PC-9 (cell line): ENCODE measurements around the gene NRARP. TPM values are rescaled to one million over a fixed set of nuclear protein-coding genes. Genes with fewer than 3 reads are reported as not detected.

ENCODE experiments used
- BruUV-seq: library from RNA; stranded (reverse); fragments of 400-500 nt; replicated peaks from 2 replicates; lab custom pipeline; 2021; lab: Mats Ljungman, UMichigan
- CTCF ChIA-PET: fragments of 300-600 bp; sonication (Branson Sonifier 250); formaldehyde crosslinking; loops from one replicate; lab custom pipeline; 2022; ENCODE audit warnings: antibody characterized with exemption; lab: Charles Lee
- POLR2A ChIA-PET: fragments of 300-600 bp; sonication (Branson Sonifier 250); formaldehyde crosslinking; loops from one replicate; lab custom pipeline; 2022; ENCODE audit warnings: antibody characterized with exemption; ENCODE audit not compliant: unreplicated experiment; lab: Charles Lee
- DNase-seq, 2 experiments: peaks; one replicate each; pipeline versions ENCODE4 v3.0.0 to v3.0.0-alpha.2; 2015 to 2022; ENCODE audit warnings: mixed read lengths in 1 of 2
- H2AFZ ChIP-seq: fragments of 200-600 bp; sonication (generic); 2 replicates; pipeline ENCODE4 v1.8.1; 2017; ENCODE audit warnings: antibody characterized with exemption
- H3F3A ChIP-seq: fragments of 200-600 bp; sonication (generic); 2 replicates; pipeline ENCODE4 v1.8.1; 2017; ENCODE audit warnings: antibody characterized with exemption, mild to moderate bottlenecking, low read depth; ENCODE audit not compliant: insufficient read depth
- H3K27ac ChIP-seq: fragments of 200-600 bp; sonication (generic); 2 replicates; pipeline ENCODE4 v1.6.1; 2016; ENCODE audit warnings: mixed run types
- H3K27me3 ChIP-seq: fragments of 200-600 bp; sonication (generic); 2 replicates; pipeline ENCODE4 v1.6.1; 2016; ENCODE audit warnings: low read depth, mixed run types; ENCODE audit not compliant: insufficient read depth
- H3K36me3 ChIP-seq: fragments of 200-600 bp; sonication (generic); 2 replicates; pipeline ENCODE4 v1.6.1; 2016; ENCODE audit warnings: low read depth, mixed run types
- H3K4me1 ChIP-seq: fragments of 200-600 bp; sonication (generic); replicated peaks from 2 replicates; pipeline ENCODE4 v1.6.1; 2016; ENCODE audit warnings: mixed run types; ENCODE audit not compliant: insufficient read depth
- H3K4me2 ChIP-seq: fragments of 200-600 bp; sonication (generic); 2 replicates; pipeline ENCODE4 v1.6.1; 2017; ENCODE audit warnings: mixed run types
- H3K4me3 ChIP-seq: fragments of 200-600 bp; sonication (generic); 2 replicates; pipeline ENCODE4 v1.6.1; 2016; ENCODE audit warnings: mixed run types
- H3K79me2 ChIP-seq: fragments of 200-600 bp; sonication (generic); 2 replicates; pipeline ENCODE4 v1.6.1; 2017; ENCODE audit warnings: low read depth, mixed run types
- H3K9me2 ChIP-seq: fragments of 200-600 bp; sonication (generic); 2 replicates; pipeline ENCODE4 v1.8.1; 2017; ENCODE audit warnings: mild to moderate bottlenecking; ENCODE audit not compliant: insufficient read depth
- H3K9me3 ChIP-seq: fragments of 200-600 bp; sonication (generic); 2 replicates; pipeline ENCODE4 v1.8.1; 2016; ENCODE audit warnings: low read depth; ENCODE audit not compliant: insufficient read depth
- H4K20me1 ChIP-seq: fragments of 200-600 bp; sonication (generic); 2 replicates; pipeline ENCODE4 v1.8.1; 2017; ENCODE audit not compliant: insufficient read depth
- EZH2 ChIP-seq: fragments of 200-600 bp; sonication (generic); IDR thresholded peaks from 2 replicates; pipeline ENCODE4 v1.8.0; 2017; ENCODE audit warnings: antibody characterized with exemption, low read depth
- intact Hi-C: fragments of 100-400 bp; cut with micrococcal nuclease; formaldehyde crosslinking; loops from one replicate; pipeline ENCODE4 v1.10.0; 2022; ENCODE audit not compliant: unreplicated experiment
- total RNA-seq: library from RNA; stranded (reverse); gene quantifications from 2 replicates; pipeline ENCODE4 v1.2.3, GENCODE V29; 2021
- TF ChIP-seq, protein P1 (sequence below): fragments of 200-600 bp; sonication (generic); conservative IDR thresholded peaks from 2 replicates; pipeline ENCODE4 v1.6.1; 2017; ENCODE audit warnings: mixed run types, antibody characterized with exemption, mild to moderate bottlenecking, moderate library complexity

NRARP gene
- total RNA-seq, 1 experiment from 2014 or later: 20.6 TPM

DNA sequence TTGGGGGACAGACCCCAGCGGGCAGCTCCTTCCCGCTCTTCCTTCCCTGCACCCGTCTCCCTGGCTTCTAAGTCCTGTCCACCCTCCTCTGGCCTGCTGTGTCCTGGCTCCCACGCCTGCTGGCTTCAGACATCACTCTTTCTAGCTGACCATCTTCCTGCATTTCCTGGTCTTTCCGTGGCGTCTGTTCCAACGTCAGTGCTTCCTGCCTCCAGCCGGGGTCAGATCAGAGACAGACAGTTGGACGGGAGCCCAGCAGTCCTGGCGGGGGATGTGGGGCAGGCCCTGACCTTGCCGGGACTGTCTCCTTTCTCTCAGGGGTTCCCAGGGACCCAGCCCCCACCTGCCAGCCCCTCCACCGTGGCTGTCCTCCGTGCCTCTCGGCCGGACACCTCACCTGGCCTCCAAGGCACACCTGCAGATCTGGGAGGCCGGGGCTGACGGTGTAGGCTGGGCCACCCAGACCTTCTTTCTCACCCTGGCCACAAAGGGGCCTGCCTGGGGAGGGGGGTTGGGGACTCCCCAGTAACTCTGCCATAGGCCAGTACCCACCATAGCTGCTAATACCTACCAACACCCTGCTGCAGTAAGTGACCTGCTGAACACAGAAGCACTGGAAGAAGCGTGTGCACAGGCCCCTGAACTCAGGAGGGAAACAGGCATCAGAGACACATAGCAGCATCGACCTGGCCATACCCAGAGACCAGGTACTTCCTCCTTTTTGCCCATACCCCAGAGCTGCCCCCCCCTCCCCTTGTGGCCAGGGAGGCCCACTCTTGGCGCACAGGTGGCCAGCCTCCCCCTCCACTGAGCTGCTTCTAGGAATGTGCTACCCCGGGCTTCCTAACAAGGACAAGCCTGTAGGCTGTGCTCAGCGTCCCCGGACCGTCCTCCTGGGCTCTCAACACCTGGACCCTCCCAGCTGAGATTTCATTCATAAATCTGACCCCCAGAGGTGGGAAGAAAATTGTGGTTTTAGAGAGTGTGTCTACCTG lies 5.1 kb downstream of the NRARP start:
- DNase-seq: no peak
- H4K20me1 ChIP-seq: peaks cover 14% of the 10 kb centered on the region
- no peak overlapping the region for H3K4me2 ChIP-seq
- no peaks in the 10 kb centered on the region for H3K9me3 ChIP-seq
- no peaks in the 10 kb centered on the region for H3K36me3 ChIP-seq
- no peak for TF ChIP-seq EZH2
- TF ChIP-seq, protein P1, sequence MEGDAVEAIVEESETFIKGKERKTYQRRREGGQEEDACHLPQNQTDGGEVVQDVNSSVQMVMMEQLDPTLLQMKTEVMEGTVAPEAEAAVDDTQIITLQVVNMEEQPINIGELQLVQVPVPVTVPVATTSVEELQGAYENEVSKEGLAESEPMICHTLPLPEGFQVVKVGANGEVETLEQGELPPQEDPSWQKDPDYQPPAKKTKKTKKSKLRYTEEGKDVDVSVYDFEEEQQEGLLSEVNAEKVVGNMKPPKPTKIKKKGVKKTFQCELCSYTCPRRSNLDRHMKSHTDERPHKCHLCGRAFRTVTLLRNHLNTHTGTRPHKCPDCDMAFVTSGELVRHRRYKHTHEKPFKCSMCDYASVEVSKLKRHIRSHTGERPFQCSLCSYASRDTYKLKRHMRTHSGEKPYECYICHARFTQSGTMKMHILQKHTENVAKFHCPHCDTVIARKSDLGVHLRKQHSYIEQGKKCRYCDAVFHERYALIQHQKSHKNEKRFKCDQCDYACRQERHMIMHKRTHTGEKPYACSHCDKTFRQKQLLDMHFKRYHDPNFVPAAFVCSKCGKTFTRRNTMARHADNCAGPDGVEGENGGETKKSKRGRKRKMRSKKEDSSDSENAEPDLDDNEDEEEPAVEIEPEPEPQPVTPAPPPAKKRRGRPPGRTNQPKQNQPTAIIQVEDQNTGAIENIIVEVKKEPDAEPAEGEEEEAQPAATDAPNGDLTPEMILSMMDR: no peak
- peaks cover 40% of the 10 kb centered on the region for H3F3A ChIP-seq
- H3K79me2 ChIP-seq: peaks cover 22% of the 10 kb centered on the region
- no peak overlapping the region for H3K4me3 ChIP-seq
- peaks cover 11% of the 10 kb centered on the region for H3K4me1 ChIP-seq
- intact Hi-C loops: no loop called here
- H2AFZ ChIP-seq: no peak overlapping the region
- no peaks in the 10 kb centered on the region for H3K9me2 ChIP-seq
- ChIA-PET CTCF (no interaction called here), POLR2A (no interaction called here)
- no peaks in the 10 kb centered on the region for H3K27me3 ChIP-seq
- no peak overlapping the region for H3K27ac ChIP-seq
- no TSS peak for BruUV-seq

DNA sequence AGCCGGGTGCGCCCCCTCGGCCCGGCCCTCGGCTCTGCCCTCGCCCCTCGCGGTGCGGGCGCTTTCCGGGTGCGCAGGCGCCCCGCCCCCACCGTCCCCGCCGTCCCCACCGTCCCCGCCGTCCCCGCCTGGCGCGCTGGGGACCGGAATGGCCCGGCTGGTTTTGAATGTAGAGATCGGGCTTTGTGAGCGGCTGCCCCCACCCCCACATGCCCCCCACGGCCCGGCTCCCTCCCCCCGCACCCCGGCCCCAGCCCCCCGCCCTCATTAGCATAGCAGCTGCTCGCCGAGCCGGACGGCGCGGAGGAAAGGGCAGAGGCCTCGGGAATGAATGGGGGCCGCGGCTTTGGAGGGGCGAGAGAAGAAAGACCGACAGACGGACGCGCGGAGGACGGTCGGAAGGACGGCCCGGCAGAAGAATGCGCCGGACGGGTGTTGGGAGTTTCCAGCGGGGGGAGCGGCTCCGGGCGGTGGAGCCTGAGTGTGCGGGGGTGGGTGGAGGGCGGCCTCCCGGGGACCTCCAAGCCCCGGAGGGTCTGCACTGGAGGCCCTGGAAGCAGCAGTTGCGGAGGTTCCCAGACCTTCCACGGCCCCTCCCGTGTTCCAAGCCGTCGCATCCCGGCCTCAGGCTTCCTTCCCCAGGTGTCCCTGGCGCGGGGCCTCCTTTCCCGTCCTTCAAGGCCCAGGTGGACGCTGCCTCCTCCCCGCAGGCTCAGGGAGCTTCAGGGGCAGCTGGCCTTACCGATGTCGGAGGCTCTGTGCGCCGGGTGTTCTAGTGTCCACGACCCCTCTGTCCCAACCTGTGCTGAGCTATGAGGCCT lies 6.0 kb downstream of the NRARP start:
- TF ChIP-seq, protein P1: no peak
- TF ChIP-seq EZH2: no peak
- H3K4me3 ChIP-seq: peak overlapping the region; percentile 35; the same call in 1 of the 2 replicates
- no peak overlapping the region for H3K27ac ChIP-seq
- H3K9me3 ChIP-seq: no peaks in the 10 kb centered on the region
- H3F3A ChIP-seq: peaks cover 36% of the 10 kb centered on the region
- ChIA-PET POLR2A (no interaction called here), CTCF (no interaction called here)
- no TSS peak for BruUV-seq
- no peaks in the 10 kb centered on the region for H3K9me2 ChIP-seq
- no peaks in the 10 kb centered on the region for H3K36me3 ChIP-seq
- H4K20me1 ChIP-seq: peaks cover 14% of the 10 kb centered on the region
- peaks cover 22% of the 10 kb centered on the region for H3K79me2 ChIP-seq
- intact Hi-C loops: no loop called here
- peak overlapping the region; percentile 75; the same call in 1 of the 2 replicates for H3K4me2 ChIP-seq
- no peak overlapping the region for H2AFZ ChIP-seq
- H3K4me1 ChIP-seq: peaks cover 11% of the 10 kb centered on the region
- no peaks in the 10 kb centered on the region for H3K27me3 ChIP-seq
- DNase-seq: no peak

DNA sequence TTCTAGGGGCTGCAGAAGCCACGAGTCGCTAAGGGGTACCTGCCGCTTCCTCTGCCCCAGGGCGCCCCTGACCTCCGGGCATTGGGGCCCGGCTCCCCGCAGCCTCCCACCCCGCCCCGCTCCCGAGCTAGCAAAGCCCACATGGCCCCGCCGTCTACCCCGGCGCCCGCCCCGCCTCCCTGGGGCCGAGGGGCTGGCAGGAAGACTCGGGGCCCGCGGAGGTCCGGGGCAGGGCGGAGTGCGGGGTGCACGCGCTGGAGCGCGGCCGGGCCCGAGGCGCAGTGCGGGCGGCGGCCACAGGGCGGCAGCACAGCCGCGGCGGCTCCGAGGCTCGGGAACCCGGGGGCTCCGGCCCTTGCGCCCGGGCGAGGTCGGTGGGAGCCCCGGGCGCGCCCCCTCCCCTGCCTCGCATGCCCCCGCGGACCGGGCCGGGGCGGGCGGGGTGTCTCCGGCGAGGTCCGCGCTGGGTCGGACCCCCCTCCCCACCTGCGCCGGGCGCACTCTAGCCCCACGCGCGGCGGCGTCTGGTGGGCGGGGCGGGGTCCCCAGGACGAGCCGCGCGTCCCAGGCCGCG lies 6.7 kb downstream of the NRARP start:
- CTCF ChIA-PET: no interaction called here
- TF ChIP-seq, protein P1: peak; percentile 15; the same call in 1 of the 2 replicates
- no peak for TF ChIP-seq EZH2
- no TSS peak for BruUV-seq

More for the DNA sequence above, 6.7 kb downstream of the NRARP start:
- POLR2A ChIA-PET: no interaction called here
- H2AFZ ChIP-seq: no peak overlapping the region
- peak in 1 of 2 experiments; percentile 77 for DNase-seq
- no peak overlapping the region for H3K27ac ChIP-seq
- peaks cover 16% of the 10 kb centered on the region for H3K79me2 ChIP-seq
- intact Hi-C loops: no loop called here
- no peaks in the 10 kb centered on the region for H3K9me3 ChIP-seq
- H3F3A ChIP-seq: peaks cover 31% of the 10 kb centered on the region
- H3K27me3 ChIP-seq: no peaks in the 10 kb centered on the region
- no peaks in the 10 kb centered on the region for H3K36me3 ChIP-seq
- peaks cover 14% of the 10 kb centered on the region for H4K20me1 ChIP-seq
- peak overlapping the region; percentile 75 for H3K4me2 ChIP-seq
- peaks cover 10% of the 10 kb centered on the region for H3K4me1 ChIP-seq
- H3K9me2 ChIP-seq: no peaks in the 10 kb centered on the region
- H3K4me3 ChIP-seq: peak overlapping the region; percentile 50; the same call in 1 of the 2 replicates
